ENCODE results near the gene CREM. TPM values are rescaled to one million over a fixed set of nuclear protein-coding genes. Genes with fewer than 3 reads are reported as not detected.
"Not testable (repeated sequence)": the region's sequence is repeated elsewhere in the genome, so short reads cannot be mapped to it uniquely, and the experiment has no call there.

Gene CREM
- total and polyA plus RNA-seq, 10 of the 15 experiments (the other 5 are each of a cell fraction or from before 2014, with no cell fraction given) = 51.3 to 115 (median 70.6) TPM

GRCh38 chr10:35216956-35217355, 90.3 kb downstream of the CREM start:
- SMC1A ChIA-PET (ENCODE audit: uncharacterized antibody, unreplicated experiment) = interaction anchor here (0.6 to 10.6 kb wide), 18 partner anchors 10 to 755 kb away, joined by 3 to 281 read pairs (median 6); partner anchors contain the start of gene CREM
- in situ Hi-C loops (cut with MboI) = loop anchor here (5.0 kb wide), 1 partner anchor 95 kb away; no protein-coding TSS in a partner anchor
- H3K27me3 ChIP-seq (replicated peaks in 1 of 2; ENCODE audit: control insufficient read depth in 2 of 2, insufficient read depth in 2 of 2, low read length in 1 of 2); H3K4me3 ChIP-seq; ATAC-seq; DNase-seq (ENCODE audit: low read depth, low spot score); H3K9me3 ChIP-seq (replicated peaks; ENCODE audit: control insufficient read depth, insufficient read depth, low read length); H3K36me3 ChIP-seq (ENCODE audit: control insufficient read depth in 2 of 2, insufficient read depth in 2 of 2, low read length in 1 of 2); H3K27ac ChIP-seq (ENCODE audit: control insufficient read depth, insufficient read depth); BruUV-seq (replicated peaks); H3K9ac ChIP-seq (ENCODE audit: control insufficient read depth, insufficient read depth, low read length); H2AFZ ChIP-seq (ENCODE audit: control insufficient read depth, low read depth, low read length); FAIRE-seq; H4K20me1 ChIP-seq (ENCODE audit: control insufficient read depth, insufficient read depth); H3K79me2 ChIP-seq (ENCODE audit: control insufficient read depth, insufficient read depth, low read length); H3K4me2 ChIP-seq (ENCODE audit: control insufficient read depth, insufficient read depth): not testable (repeated sequence)
- WGBS (ENCODE audit: insufficient coverage, insufficient replicate concordance, low lambda C conversion rate, missing lambda C conversion rate) = 94% methylated on average over 9 of the region's 9 CpGs
- H3K4me1 ChIP-seq (ENCODE audit: control insufficient read depth, insufficient read depth, low read length) = peaks cover 12% of the 10 kb centered on the region
- intact Hi-C loops (cut with micrococcal nuclease; ENCODE audit: unreplicated experiment) = loop anchor here (10.0 kb wide), 1 partner anchor 552 kb away; no protein-coding TSS in a partner anchor
- RAD21 ChIA-PET (ENCODE audit: unreplicated experiment) = interaction anchor here (0.6 to 8.9 kb wide), 13 partner anchors 10 to 459 kb away, joined by 3 to 137 read pairs (median 4); partner anchors contain the start of gene CREM
- CTCF ChIA-PET = interaction anchor here (0.8 to 16.4 kb wide), 16 partner anchors 9 to 561 kb away, joined by 3 to 378 read pairs (median 4); partner anchors contain the start of gene CREM
- POLR2A ChIA-PET = interaction anchor here (1.0 to 2.3 kb wide), 4 partner anchors 21 to 90 kb away, joined by 3 to 8 read pairs (median 4); partner anchors contain the start of gene CREM

DNA sequence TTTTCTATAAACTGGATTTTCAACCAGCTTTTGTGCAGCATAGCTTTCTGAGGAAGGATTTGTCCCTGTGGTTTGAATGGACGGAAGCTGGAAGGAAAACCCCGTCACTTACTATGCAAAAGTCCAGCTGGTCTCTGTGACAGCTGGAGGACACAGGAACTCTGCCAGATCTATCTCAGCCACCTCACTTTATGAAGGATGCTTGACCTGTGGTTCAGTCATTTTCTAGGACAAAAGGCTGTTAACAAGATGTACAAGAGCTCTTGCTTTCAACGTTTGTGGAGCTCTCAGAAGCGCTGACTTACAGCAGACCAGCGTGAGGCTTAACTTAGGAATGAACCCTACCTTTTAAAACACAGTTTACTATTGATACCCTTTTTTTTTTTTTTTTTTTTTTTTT, 90.8 kb downstream of the CREM start:
- Histone ChIP-seq H3K4me1 (ENCODE audit: control insufficient read depth, insufficient read depth, low read length) (peaks cover 12% of the 10 kb centered on the region), H3K9me3 (replicated peaks; ENCODE audit: control insufficient read depth, insufficient read depth, low read length) (no peaks in the 10 kb centered on the region), H4K20me1 (ENCODE audit: control insufficient read depth, insufficient read depth) (no peaks in the 10 kb centered on the region), H3K36me3 (ENCODE audit: control insufficient read depth in 2 of 2, insufficient read depth in 2 of 2, low read length in 1 of 2) (no peaks in the 10 kb centered on the region), H2AFZ (ENCODE audit: control insufficient read depth, low read depth, low read length) (no peak overlapping the region), H3K79me2 (ENCODE audit: control insufficient read depth, insufficient read depth, low read length) (no peaks in the 10 kb centered on the region), H3K27ac (ENCODE audit: control insufficient read depth, insufficient read depth) (no peak overlapping the region), H3K4me3 (no peak overlapping the region), H3K4me2 (ENCODE audit: control insufficient read depth, insufficient read depth) (no peak overlapping the region), H3K9ac (ENCODE audit: control insufficient read depth, insufficient read depth, low read length) (no peak overlapping the region), H3K27me3 (replicated peaks in 1 of 2; ENCODE audit: control insufficient read depth in 2 of 2, insufficient read depth in 2 of 2, low read length in 1 of 2) (no peaks in the 10 kb centered on the region)
- CTCF ChIA-PET = interaction anchor here (0.8 to 16.4 kb wide), 15 partner anchors 9 to 561 kb away, joined by 3 to 378 read pairs (median 4); partner anchors contain the start of gene CREM
- SMC1A ChIA-PET (ENCODE audit: uncharacterized antibody, unreplicated experiment) = interaction anchor here (0.7 to 10.6 kb wide), 14 partner anchors 11 to 494 kb away, joined by 3 to 281 read pairs (median 8); partner anchors contain the start of gene CREM
- FAIRE-seq (no peak), ATAC-seq (no peak), DNase-seq (ENCODE audit: low read depth, low spot score) (no peak)
- intact Hi-C loops (cut with micrococcal nuclease; ENCODE audit: unreplicated experiment) (loop anchor here (10.0 kb wide), 1 partner anchor 553 kb away; no protein-coding TSS in a partner anchor), in situ Hi-C loops (cut with MboI) (loop anchor here (5.0 kb wide), 1 partner anchor 95 kb away; no protein-coding TSS in a partner anchor)
- RAD21 ChIA-PET (ENCODE audit: unreplicated experiment) = interaction anchor here (0.6 to 8.9 kb wide), 14 partner anchors 8 to 459 kb away, joined by 3 to 137 read pairs (median 4); partner anchors contain the start of gene CREM
- TF ChIP-seq, protein P1, sequence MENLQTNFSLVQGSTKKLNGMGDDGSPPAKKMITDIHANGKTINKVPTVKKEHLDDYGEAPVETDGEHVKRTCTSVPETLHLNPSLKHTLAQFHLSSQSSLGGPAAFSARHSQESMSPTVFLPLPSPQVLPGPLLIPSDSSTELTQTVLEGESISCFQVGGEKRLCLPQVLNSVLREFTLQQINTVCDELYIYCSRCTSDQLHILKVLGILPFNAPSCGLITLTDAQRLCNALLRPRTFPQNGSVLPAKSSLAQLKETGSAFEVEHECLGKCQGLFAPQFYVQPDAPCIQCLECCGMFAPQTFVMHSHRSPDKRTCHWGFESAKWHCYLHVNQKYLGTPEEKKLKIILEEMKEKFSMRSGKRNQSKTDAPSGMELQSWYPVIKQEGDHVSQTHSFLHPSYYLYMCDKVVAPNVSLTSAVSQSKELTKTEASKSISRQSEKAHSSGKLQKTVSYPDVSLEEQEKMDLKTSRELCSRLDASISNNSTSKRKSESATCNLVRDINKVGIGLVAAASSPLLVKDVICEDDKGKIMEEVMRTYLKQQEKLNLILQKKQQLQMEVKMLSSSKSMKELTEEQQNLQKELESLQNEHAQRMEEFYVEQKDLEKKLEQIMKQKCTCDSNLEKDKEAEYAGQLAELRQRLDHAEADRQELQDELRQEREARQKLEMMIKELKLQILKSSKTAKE (IDR thresholded peaks at IDR 0.05; ENCODE audit: low read depth, poor library complexity, severe bottlenecking) = no peak
- TF ChIP-seq RUNX3 (IDR thresholded peaks at IDR 0.05; ENCODE audit: low read length) (peak; percentile 10; the same call in 1 of the 2 replicates), CBFB (IDR thresholded peaks at IDR 0.05; ENCODE audit: low read depth) (no peak), IRF5 (IDR thresholded peaks at IDR 0.05; ENCODE audit: borderline replicate concordance) (no peak), LARP7 (IDR thresholded peaks at IDR 0.05) (no peak)
- WGBS (ENCODE audit: insufficient coverage, insufficient replicate concordance, low lambda C conversion rate, missing lambda C conversion rate) = 50% methylated on average over 5 of the region's 5 CpGs
- BruUV-seq (replicated peaks) = no TSS peak
- POLR2A ChIA-PET = interaction anchor here (1.0 to 2.3 kb wide), 4 partner anchors 22 to 91 kb away, joined by 3 to 8 read pairs (median 4); partner anchors contain the start of gene CREM

Data from GM12878 (cell line).